ENCODE measurements around the gene MDM2. TPM values are rescaled to one million over a fixed set of nuclear protein-coding genes. Genes with fewer than 3 reads are reported as not detected.
"Not testable (repeated sequence)": the region's sequence is repeated elsewhere in the genome, so short reads cannot be mapped to it uniquely, and the experiment has no call there.

MDM2 gene
- total and polyA plus RNA-seq, 9 of the 15 experiments (the other 6 are each of a cell fraction or from before 2014, with no cell fraction given), result 13.6 to 100 (median 49.0) TPM

- BruUV-seq (replicated peaks); DNase-seq (ENCODE audit: extremely low read depth in 1 of 4, low spot score in 3 of 4); H4K20me1 ChIP-seq (replicated peaks; ENCODE audit: control insufficient read depth, insufficient read depth, low read length); H3K9me3 ChIP-seq (replicated peaks; ENCODE audit: control insufficient read depth, insufficient read depth, low read depth, low read length); H3K27ac ChIP-seq (ENCODE audit: extremely low read depth, low read depth, low read length); H3K9me1 ChIP-seq (ENCODE audit: control insufficient read depth, insufficient read depth, low read length); in situ Hi-C loops (cut with MboI); H3K27me3 ChIP-seq (ENCODE audit: control insufficient read depth in 2 of 2, insufficient read depth in 2 of 2, low read length in 2 of 2); H2AFZ ChIP-seq (ENCODE audit: low read depth, low read length); H3K4me1 ChIP-seq (replicated peaks in 1 of 2; ENCODE audit: control insufficient read depth in 2 of 2, insufficient read depth in 2 of 2, low read length in 2 of 2); H3K9ac ChIP-seq (ENCODE audit: insufficient read depth in 1 of 2, low read depth in 2 of 2, low read length in 2 of 2); H3K4me3 ChIP-seq; H3K4me2 ChIP-seq (ENCODE audit: insufficient read depth, low read length); ATAC-seq; intact Hi-C loops (cut with micrococcal nuclease); FAIRE-seq: not testable (repeated sequence)
- Histone ChIP-seq H3K79me2 (ENCODE audit: control insufficient read depth, insufficient read depth, low read length) (peaks cover 48% of the 10 kb centered on the region), H3K36me3 (ENCODE audit: control insufficient read depth, insufficient read depth, low read length) (peaks cover 89% of the 10 kb centered on the region)
- 0 out of 2 replicates have a peak, but pooled peaks have one; percentile 13 for TF ChIP-seq RBFOX2 (IDR thresholded peaks at IDR 0.05; ENCODE audit: low read depth, low read length)
- WGBS (ENCODE audit: insufficient coverage, low coverage, missing lambda C conversion rate), result 90% methylated on average over 10 of the region's 13 CpGs
- ChIA-PET CTCF (ENCODE audit: low intra/inter-chr PET ratio) (interaction anchor here (0.6 kb wide), 1 partner anchor 648 kb away, joined by 3 read pairs; no protein-coding TSS in a partner anchor), POLR2A (interaction anchor here (1.3 to 6.7 kb wide), 3 partner anchors 11 to 15 kb away, joined by 3 to 41 read pairs (median 14); partner anchors contain the start of gene MDM2)
These were observed 11.5 kb downstream of the MDM2 start for GRCh38 chr12:68819481-68819880.

- H2AFZ ChIP-seq (ENCODE audit: low read depth, low read length), result no peak overlapping the region
- 93% methylated on average over 6 of the region's 6 CpGs for WGBS (ENCODE audit: insufficient coverage, low coverage, missing lambda C conversion rate)
- ChIA-PET CTCF (ENCODE audit: low intra/inter-chr PET ratio) (interaction anchor here (0.7 kb wide), 1 partner anchor 741 kb away, joined by 4 read pairs; no protein-coding TSS in a partner anchor), POLR2A (interaction anchor here (0.9 to 6.7 kb wide), 8 partner anchors 9 to 428 kb away, joined by 3 to 41 read pairs (median 3); partner anchors contain the start of gene MDM2)
- no peaks in the 10 kb centered on the region for H3K4me1 ChIP-seq (replicated peaks in 1 of 2; ENCODE audit: control insufficient read depth in 2 of 2, insufficient read depth in 2 of 2, low read length in 2 of 2)
- in situ Hi-C loops (cut with MboI), result no loop called here
- no peaks in the 10 kb centered on the region for H3K27me3 ChIP-seq (ENCODE audit: control insufficient read depth in 2 of 2, insufficient read depth in 2 of 2, low read length in 2 of 2)
- peaks cover 88% of the 10 kb centered on the region for H3K36me3 ChIP-seq (ENCODE audit: control insufficient read depth, insufficient read depth, low read length)
- no peak for FAIRE-seq
- no peaks in the 10 kb centered on the region for H3K9me3 ChIP-seq (replicated peaks; ENCODE audit: control insufficient read depth, insufficient read depth, low read depth, low read length)
- H3K9me1 ChIP-seq (ENCODE audit: control insufficient read depth, insufficient read depth, low read length), result no peaks in the 10 kb centered on the region
- no peak overlapping the region for H3K9ac ChIP-seq (ENCODE audit: insufficient read depth in 1 of 2, low read depth in 2 of 2, low read length in 2 of 2)
- BruUV-seq (replicated peaks), result no TSS peak
- TF ChIP-seq POLR2AphosphoS5 (IDR thresholded peaks at IDR 0.05; ENCODE audit: control insufficient read depth, insufficient read depth, low read depth, low read length), result 0 out of 2 replicates have a peak, but pooled peaks have one; percentile 10
- TF ChIP-seq SMAD2 (IDR thresholded peaks at IDR 0.05; ENCODE audit: low read depth, low read length), result no peak
- peaks cover 32% of the 10 kb centered on the region for H3K79me2 ChIP-seq (ENCODE audit: control insufficient read depth, insufficient read depth, low read length)
- ATAC-seq, result peak; percentile 62
- DNase-seq (ENCODE audit: extremely low read depth in 1 of 4, low spot score in 3 of 4), result no peak
- no peak overlapping the region for H3K27ac ChIP-seq (ENCODE audit: extremely low read depth, low read depth, low read length)
- no peak overlapping the region for H3K4me2 ChIP-seq (ENCODE audit: insufficient read depth, low read length)
- H4K20me1 ChIP-seq (replicated peaks; ENCODE audit: control insufficient read depth, insufficient read depth, low read length), result no peaks in the 10 kb centered on the region
- intact Hi-C loops (cut with micrococcal nuclease), result no loop called here
- H3K4me3 ChIP-seq, result no peak overlapping the region
These were observed 13.6 kb downstream of the MDM2 start for GRCh38 chr12:68821357-68822188.

Measured in K562 (cell line).